ENCODE results near the gene DHX8.

GRCh38 chr17:43573579-43574321, 90.0 kb downstream of the DHX8 start:
- no peak for TF ChIP-seq GATA3 (IDR thresholded peaks at IDR 0.05; ENCODE audit: low read depth, low read length)
- TF ChIP-seq GATA2 (IDR thresholded peaks at IDR 0.05; ENCODE audit: low read depth, low read length), result no peak

Measured in SH-SY5Y (cell line).